GM23248 (cell line): ENCODE results near the gene HDAC4. TPM values are rescaled to one million over a fixed set of nuclear protein-coding genes. Genes with fewer than 3 reads are reported as not detected.

ENCODE experiments used
- DNase-seq: peaks from one replicate; pipeline ENCODE4 v3.0.0-alpha.2; 2015
- H2AFZ ChIP-seq: fragments of 200-600 bp; sonication (generic); 2 replicates; pipeline ENCODE4 v1.6.1; 2016; ENCODE audit warnings: antibody characterized with exemption
- H3F3A ChIP-seq: fragments of 200-600 bp; sonication (generic); 2 replicates; pipeline ENCODE4 v1.6.1; 2016; ENCODE audit warnings: mild to moderate bottlenecking, antibody characterized with exemption, mixed run types; ENCODE audit not compliant: insufficient read depth
- H3K27ac ChIP-seq: fragments of 200-600 bp; sonication (generic); 2 replicates; pipeline ENCODE4 v1.5.1; 2016; ENCODE audit warnings: mild to moderate bottlenecking
- H3K27me3 ChIP-seq: fragments of 200-600 bp; sonication (generic); replicated peaks from 2 replicates; pipeline ENCODE4 v1.6.1; 2016; ENCODE audit warnings: mild to moderate bottlenecking; ENCODE audit not compliant: insufficient read depth
- H3K36me3 ChIP-seq: fragments of 200-600 bp; sonication (generic); 2 replicates; pipeline ENCODE4 v1.6.1; 2016; ENCODE audit warnings: low read depth, mild to moderate bottlenecking
- H3K4me1 ChIP-seq: fragments of 200-600 bp; sonication (generic); 2 replicates; pipeline ENCODE4 v1.6.1; 2016; ENCODE audit warnings: mild to moderate bottlenecking; ENCODE audit not compliant: insufficient read depth
- H3K4me2 ChIP-seq: fragments of 200-600 bp; sonication (generic); one replicate; pipeline ENCODE4 v1.6.1; 2016; ENCODE audit warnings: mild to moderate bottlenecking; ENCODE audit not compliant: unreplicated experiment
- H3K4me3 ChIP-seq: fragments of 200-600 bp; sonication (generic); 2 replicates; pipeline ENCODE4 v1.5.1; 2016; ENCODE audit warnings: mild to moderate bottlenecking
- H3K79me2 ChIP-seq: fragments of 200-600 bp; sonication (generic); 2 replicates; pipeline ENCODE4 v1.6.1; 2016; ENCODE audit warnings: mild to moderate bottlenecking; ENCODE audit not compliant: insufficient read depth
- H3K9ac ChIP-seq: fragments of 200-600 bp; sonication (generic); 2 replicates; pipeline ENCODE4 v1.6.1; 2016; ENCODE audit warnings: mild to moderate bottlenecking
- H3K9me2 ChIP-seq: fragments of 200-600 bp; sonication (generic); 2 replicates; pipeline ENCODE4 v1.6.1; 2016; ENCODE audit warnings: mixed run types, mild to moderate bottlenecking, moderate library complexity; ENCODE audit not compliant: insufficient read depth
- H3K9me3 ChIP-seq: fragments of 200-600 bp; sonication (generic); one replicate; pipeline ENCODE4 v1.6.1; 2017; ENCODE audit warnings: low read depth
- H4K20me1 ChIP-seq: fragments of 200-600 bp; sonication (generic); 2 replicates; pipeline ENCODE4 v1.6.0; 2016; ENCODE audit not compliant: insufficient read depth
- EZH2 ChIP-seq: fragments of 200-600 bp; sonication (generic); IDR thresholded peaks from 2 replicates; pipeline ENCODE4 v1.6.1; 2018; ENCODE audit warnings: antibody characterized with exemption, mild to moderate bottlenecking; ENCODE audit not compliant: insufficient read depth, poor library complexity, severe bottlenecking
- EZH2phosphoT487 ChIP-seq: fragments of 200-600 bp; sonication (generic); IDR thresholded peaks from 2 replicates; pipeline ENCODE4 v1.6.1; 2018; ENCODE audit warnings: antibody characterized with exemption, moderate library complexity, mild to moderate bottlenecking, low read depth; ENCODE audit not compliant: insufficient read depth
- WGBS, 2 experiments: methylation state at CpG; one replicate each; pipeline ENCODE4 v1.1.6; 2015 to 2017; ENCODE audit warnings: low lambda C conversion rate in 2 of 2, low coverage in 1 of 2; ENCODE audit errors: missing lambda C conversion rate in 2 of 2; 5-methylcytosine and 5-hydroxymethylcytosine counted together
- in situ Hi-C: fragments of 300-500 bp; cut with MboI; formaldehyde crosslinking; loops from 2 replicates; pipeline ENCODE4 v1.15.0; 2020
- polyA plus RNA-seq: library from polyadenylated mRNA; unstranded; fragments of >200 nt; fragmentation: Nextera tagmentation; extraction: Ambion mirVana; gene quantifications from 2 replicates; pipeline ENCODE4 v1.2.1, GENCODE V29; 2016
- total RNA-seq: library from RNA; depleted of rRNA; stranded (reverse); fragments of >200 nt; shearing (Covaris generic); gene quantifications from 2 replicates; pipeline ENCODE4 v1.2.3, GENCODE V29; 2014

HDAC4 gene
- total and polyA plus RNA-seq, 2 experiments from 2014 or later: 2.1 to 6.3 TPM

DNA sequence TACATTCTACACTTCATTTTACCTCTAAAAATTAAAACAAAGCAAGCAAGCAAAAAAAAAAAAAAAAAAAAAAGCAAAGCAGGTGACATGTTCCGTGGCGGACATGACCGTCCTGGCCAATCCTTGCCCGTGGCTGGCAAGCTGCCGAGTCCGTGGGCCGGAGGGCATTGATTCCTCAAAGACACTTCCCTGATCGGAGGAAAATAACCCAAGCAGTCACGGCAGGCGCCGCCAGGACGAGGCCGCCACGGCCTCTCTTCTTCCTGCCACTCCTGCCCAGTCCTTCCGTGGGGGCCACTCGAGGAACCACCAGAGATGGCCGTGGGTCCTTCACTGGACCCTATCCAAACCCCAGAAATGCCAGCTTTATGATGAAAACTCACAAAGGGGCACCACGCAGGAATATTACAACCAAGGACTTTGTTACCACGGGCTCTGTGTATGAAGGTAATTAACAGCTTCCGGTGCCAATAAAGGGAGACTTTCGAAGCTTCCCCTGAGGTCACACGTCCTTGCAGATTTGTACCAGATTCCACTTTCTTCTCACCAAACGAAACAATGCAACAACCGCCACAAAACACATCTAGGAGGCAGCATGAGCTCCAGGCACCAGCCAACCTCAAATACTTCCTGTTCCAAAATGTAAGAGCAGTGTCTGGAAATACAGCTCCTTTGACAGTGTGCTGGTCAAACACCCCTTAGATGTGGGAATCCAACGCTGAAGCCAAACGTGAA, 170.3 kb downstream of the HDAC4 start:
- Histone ChIP-seq H3K4me2 (no peak overlapping the region), H3K4me3 (no peak overlapping the region), H3K4me1 (peaks cover 14% of the 10 kb centered on the region), H3K79me2 (no peaks in the 10 kb centered on the region), H4K20me1 (no peaks in the 10 kb centered on the region; the same call in 1 of the 2 replicates), H3K9ac (no peak overlapping the region), H3K36me3 (no peaks in the 10 kb centered on the region), H3K27me3 (no peaks in the 10 kb centered on the region), H3K9me3 (no peaks in the 10 kb centered on the region), H3K9me2 (no peaks in the 10 kb centered on the region), H3K27ac (no peak overlapping the region), H2AFZ (no peak overlapping the region), H3F3A (no peaks in the 10 kb centered on the region)
- in situ Hi-C loops: no loop called here
- TF ChIP-seq EZH2phosphoT487 (no peak), EZH2 (no peak)
- no peak for DNase-seq
- WGBS, 2 experiments: 79 to 81% methylated on average over 26 of the region's 26 CpGs

DNA sequence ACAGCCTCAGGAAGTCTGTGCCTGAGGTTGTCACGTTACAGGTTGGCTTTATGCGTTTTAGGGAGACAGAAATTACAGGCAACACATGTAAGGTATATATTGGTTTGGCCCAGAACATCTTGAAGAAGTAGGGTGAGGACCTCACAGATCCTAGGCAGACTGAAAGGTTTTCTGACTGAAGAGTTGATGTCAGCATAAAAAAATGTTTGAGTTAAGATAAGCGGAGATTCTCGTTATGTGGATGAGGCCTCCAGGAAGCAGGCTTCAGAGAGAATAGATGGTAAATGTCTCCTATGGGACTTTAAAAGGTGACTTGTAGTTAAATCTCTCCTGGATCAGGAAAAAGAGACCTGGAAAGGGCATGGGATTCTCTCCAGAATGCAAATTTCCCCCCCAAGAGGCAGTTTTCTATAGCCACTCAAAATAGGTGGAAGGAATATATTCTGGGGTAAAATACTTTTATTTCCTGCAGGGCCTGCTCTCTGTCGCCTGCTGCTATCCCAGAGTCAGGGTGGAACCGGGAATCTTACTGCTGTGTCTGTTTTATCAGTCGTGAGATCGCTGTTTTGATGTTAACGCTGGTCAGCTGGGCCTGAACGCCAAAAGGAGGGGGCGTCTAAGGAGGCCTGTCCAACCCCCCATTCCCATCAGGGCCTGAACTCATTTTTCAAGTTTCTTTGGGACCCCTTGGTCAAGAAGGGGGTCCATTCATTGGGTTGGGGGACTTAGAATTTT, 171.1 kb downstream of the HDAC4 start:
- Histone ChIP-seq H3K4me1 (peaks cover 19% of the 10 kb centered on the region), H3K9me2 (no peaks in the 10 kb centered on the region), H3K27ac (no peak overlapping the region), H3K9ac (no peak overlapping the region), H3K4me3 (no peak overlapping the region), H3F3A (peaks cover 6% of the 10 kb centered on the region), H3K36me3 (no peaks in the 10 kb centered on the region), H3K27me3 (no peaks in the 10 kb centered on the region), H2AFZ (no peak overlapping the region), H3K4me2 (no peak overlapping the region), H3K9me3 (no peaks in the 10 kb centered on the region), H4K20me1 (no peaks in the 10 kb centered on the region; the same call in 1 of the 2 replicates), H3K79me2 (no peaks in the 10 kb centered on the region)
- in situ Hi-C loops: no loop called here
- WGBS, 2 experiments: 92 to 93% methylated on average over 11 of the region's 11 CpGs
- no peak for DNase-seq
- no peak for TF ChIP-seq EZH2
- no peak for TF ChIP-seq EZH2phosphoT487

GRCh38 chr2:239227661-239228371, 173.0 kb downstream of the HDAC4 start:
- Histone ChIP-seq H3K9ac (no peak overlapping the region), H3F3A (peaks cover 15% of the 10 kb centered on the region), H2AFZ (no peak overlapping the region), H3K27ac (no peak overlapping the region), H3K4me2 (no peak overlapping the region), H3K4me3 (no peak overlapping the region), H4K20me1 (no peaks in the 10 kb centered on the region), H3K36me3 (no peaks in the 10 kb centered on the region), H3K4me1 (peaks cover 36% of the 10 kb centered on the region), H3K27me3 (no peaks in the 10 kb centered on the region), H3K79me2 (0 out of 2 replicates have a peak, but pooled peaks cover 7% of the 10 kb centered on the region), H3K9me2 (no peaks in the 10 kb centered on the region), H3K9me3 (no peaks in the 10 kb centered on the region)
- in situ Hi-C loops: no loop called here
- WGBS, 2 experiments: 77 to 81% methylated on average over 14 of the region's 14 CpGs
- TF ChIP-seq EZH2phosphoT487 (no peak), EZH2 (no peak)
- peak; percentile 53 for DNase-seq
